ENCODE data around the gene YAE1. TPM values are rescaled to one million over a fixed set of nuclear protein-coding genes. Genes with fewer than 3 reads are reported as not detected.

The YAE1 gene
- total and polyA plus RNA-seq, 2 of the 8 experiments (the other 6 are each of a cell fraction or from before 2014, with no cell fraction given) = 24.1 to 38.0 TPM

DNA sequence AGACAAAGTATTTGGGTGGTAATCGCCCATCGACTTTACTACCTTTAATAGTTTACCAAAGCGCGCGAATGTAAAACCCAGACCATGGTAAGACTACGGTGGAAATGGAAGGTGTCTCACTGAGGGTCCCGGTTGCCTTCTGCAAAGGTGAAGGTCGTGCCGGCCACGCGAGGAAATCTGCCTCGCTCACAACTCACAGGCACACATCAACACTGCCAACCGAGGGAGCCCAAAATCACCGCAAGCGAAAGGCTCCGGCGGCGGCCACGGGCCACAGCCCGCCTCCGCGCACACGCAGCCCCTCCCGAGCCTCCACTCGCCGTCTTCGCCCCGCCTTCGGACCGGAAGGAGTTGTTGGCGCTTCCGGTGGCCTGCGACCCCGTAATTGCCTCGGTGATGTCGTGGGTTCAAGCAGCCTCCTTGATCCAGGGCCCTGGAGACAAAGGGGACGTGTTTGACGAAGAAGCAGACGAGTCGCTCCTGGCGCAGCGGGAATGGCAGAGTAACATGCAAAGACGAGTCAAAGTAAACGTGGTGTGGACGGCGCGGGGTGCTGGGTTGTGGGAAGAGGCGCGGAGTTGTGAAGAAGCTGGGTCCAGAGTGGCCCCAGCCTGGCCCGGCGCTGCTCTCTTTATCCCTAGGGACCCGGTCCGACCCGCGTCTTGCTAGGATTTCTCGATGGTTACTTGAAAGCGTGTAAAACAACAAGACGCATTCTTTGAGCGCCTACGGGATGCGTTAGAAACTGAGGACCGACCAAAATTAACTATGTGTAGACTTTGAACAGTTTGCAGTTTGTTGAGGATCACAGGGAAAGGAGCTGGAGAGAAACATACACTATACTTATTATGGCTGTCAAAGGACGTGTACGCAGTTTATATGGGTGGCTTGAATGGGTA is at the start of gene YAE1 (continued):
- TF ChIP-seq ZNF274 (IDR thresholded peaks at IDR 0.05; ENCODE audit: borderline replicate concordance, extremely low read depth, low read length) (no peak), FOSL1 (IDR thresholded peaks at IDR 0.05; ENCODE audit: insufficient read depth, low read depth, low read length) (no peak), HDAC6 (IDR thresholded peaks at IDR 0.05; ENCODE audit: low read depth, low read length) (no peak), JUN (IDR thresholded peaks at IDR 0.05; ENCODE audit: low read depth, low read length) (no peak), JUND (IDR thresholded peaks at IDR 0.05; ENCODE audit: low read length) (no peak), RFX5 (IDR thresholded peaks at IDR 0.05; ENCODE audit: borderline replicate concordance, low read depth, low read length) (no peak), GTF2F1 (IDR thresholded peaks at IDR 0.05; ENCODE audit: borderline replicate concordance, low read depth, low read length) (no peak; the same call in 1 of the 2 replicates), NANOG (IDR thresholded peaks at IDR 0.05; ENCODE audit: insufficient read depth, low read depth, low read length, poor library complexity, severe bottlenecking) (peak; percentile 14), SP1 (IDR thresholded peaks at IDR 0.05; ENCODE audit: low read depth, low read length) (no peak), KDM5A (IDR thresholded peaks at IDR 0.05; ENCODE audit: low read length) (peak; percentile 41; the same call in 1 of the 2 replicates), SIN3A (conservative IDR thresholded peaks at IDR 0.05 in 1 of 2, IDR thresholded peaks at IDR 0.05 in 1 of 2; ENCODE audit: low read depth in 1 of 2, low read length in 2 of 2) (peak; percentile 29 to 71; a peak in 1 of 4 replicates), TAF1 (IDR thresholded peaks at IDR 0.05; ENCODE audit: low read depth, low read length) (peak; percentile 93), TBP (IDR thresholded peaks at IDR 0.05; ENCODE audit: low read depth, low read length) (peak; percentile 82), BCL11A (IDR thresholded peaks at IDR 0.05; ENCODE audit: low read depth in 2 of 2, low read length in 2 of 2) (no peak), CREB1 (IDR thresholded peaks at IDR 0.05) (peak; percentile 72), TAF7 (optimal IDR thresholded peaks at IDR 0.05; ENCODE audit: borderline replicate concordance, low read depth, low read length) (peak; percentile 93), SIX5 (IDR thresholded peaks at IDR 0.05; ENCODE audit: low read depth, low read length) (no peak), KDM4A (IDR thresholded peaks at IDR 0.05; ENCODE audit: low read depth, low read length, severe bottlenecking) (peak; percentile 89), TCF12 (IDR thresholded peaks at IDR 0.05; ENCODE audit: low read depth, low read length) (no peak)
- TF ChIP-seq, protein P1, sequence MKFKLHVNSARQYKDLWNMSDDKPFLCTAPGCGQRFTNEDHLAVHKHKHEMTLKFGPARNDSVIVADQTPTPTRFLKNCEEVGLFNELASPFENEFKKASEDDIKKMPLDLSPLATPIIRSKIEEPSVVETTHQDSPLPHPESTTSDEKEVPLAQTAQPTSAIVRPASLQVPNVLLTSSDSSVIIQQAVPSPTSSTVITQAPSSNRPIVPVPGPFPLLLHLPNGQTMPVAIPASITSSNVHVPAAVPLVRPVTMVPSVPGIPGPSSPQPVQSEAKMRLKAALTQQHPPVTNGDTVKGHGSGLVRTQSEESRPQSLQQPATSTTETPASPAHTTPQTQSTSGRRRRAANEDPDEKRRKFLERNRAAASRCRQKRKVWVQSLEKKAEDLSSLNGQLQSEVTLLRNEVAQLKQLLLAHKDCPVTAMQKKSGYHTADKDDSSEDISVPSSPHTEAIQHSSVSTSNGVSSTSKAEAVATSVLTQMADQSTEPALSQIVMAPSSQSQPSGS (IDR thresholded peaks at IDR 0.05; ENCODE audit: low read length) = no peak
